ENCODE results near the gene ALPK1.

ALPK1 gene

GRCh38 chr4:112328734-112329130, 31.6 kb downstream of the ALPK1 start:
- H3K4me3 ChIP-seq (ENCODE audit: control insufficient read depth, low read depth, low read length) = no peak overlapping the region
- TF ChIP-seq, protein P1, sequence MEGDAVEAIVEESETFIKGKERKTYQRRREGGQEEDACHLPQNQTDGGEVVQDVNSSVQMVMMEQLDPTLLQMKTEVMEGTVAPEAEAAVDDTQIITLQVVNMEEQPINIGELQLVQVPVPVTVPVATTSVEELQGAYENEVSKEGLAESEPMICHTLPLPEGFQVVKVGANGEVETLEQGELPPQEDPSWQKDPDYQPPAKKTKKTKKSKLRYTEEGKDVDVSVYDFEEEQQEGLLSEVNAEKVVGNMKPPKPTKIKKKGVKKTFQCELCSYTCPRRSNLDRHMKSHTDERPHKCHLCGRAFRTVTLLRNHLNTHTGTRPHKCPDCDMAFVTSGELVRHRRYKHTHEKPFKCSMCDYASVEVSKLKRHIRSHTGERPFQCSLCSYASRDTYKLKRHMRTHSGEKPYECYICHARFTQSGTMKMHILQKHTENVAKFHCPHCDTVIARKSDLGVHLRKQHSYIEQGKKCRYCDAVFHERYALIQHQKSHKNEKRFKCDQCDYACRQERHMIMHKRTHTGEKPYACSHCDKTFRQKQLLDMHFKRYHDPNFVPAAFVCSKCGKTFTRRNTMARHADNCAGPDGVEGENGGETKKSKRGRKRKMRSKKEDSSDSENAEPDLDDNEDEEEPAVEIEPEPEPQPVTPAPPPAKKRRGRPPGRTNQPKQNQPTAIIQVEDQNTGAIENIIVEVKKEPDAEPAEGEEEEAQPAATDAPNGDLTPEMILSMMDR (IDR thresholded peaks at IDR 0.05; ENCODE audit: control insufficient read depth, insufficient read depth, low read depth, low read length, missing control alignments) = no peak
- DNase-seq (ENCODE audit: low read depth) = no peak

DNA sequence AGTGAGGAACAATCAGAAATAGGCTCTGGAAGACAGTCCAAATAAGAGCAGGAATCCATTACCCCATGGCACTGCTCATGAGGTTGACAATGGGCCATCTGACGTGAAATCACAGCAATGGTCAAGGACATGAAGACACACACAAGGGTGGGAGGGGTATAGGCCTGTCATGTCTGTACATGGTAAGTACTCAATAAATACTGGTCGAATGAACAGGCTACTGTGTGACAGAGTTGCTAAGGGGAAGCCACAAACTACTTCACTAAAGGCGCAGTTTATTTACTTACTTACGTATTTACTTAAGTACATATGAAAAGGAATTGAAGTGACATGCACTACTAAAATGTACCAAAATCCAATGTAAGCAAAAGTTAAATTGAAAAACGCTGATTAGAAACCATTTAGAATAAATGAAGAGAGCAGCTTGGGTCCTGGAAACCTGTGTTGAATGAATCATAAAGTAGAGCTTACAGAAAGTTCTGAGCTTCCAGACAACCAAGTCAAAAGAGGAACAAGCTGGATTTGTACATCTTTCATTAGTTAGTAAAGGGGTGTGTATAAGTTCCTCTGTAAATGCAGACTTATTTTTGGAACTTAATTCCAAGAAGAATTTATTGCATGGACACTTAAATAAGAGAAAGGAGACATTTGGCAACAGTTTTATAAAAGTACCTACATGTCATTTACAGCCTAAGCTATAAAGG, 32.7 kb downstream of the ALPK1 start:
- no peak overlapping the region for H3K4me3 ChIP-seq (ENCODE audit: control insufficient read depth, low read depth, low read length)
- DNase-seq (ENCODE audit: low read depth) = no peak
- TF ChIP-seq, protein P1 (IDR thresholded peaks at IDR 0.05; ENCODE audit: control insufficient read depth, insufficient read depth, low read depth, low read length, missing control alignments) = no peak

DNA sequence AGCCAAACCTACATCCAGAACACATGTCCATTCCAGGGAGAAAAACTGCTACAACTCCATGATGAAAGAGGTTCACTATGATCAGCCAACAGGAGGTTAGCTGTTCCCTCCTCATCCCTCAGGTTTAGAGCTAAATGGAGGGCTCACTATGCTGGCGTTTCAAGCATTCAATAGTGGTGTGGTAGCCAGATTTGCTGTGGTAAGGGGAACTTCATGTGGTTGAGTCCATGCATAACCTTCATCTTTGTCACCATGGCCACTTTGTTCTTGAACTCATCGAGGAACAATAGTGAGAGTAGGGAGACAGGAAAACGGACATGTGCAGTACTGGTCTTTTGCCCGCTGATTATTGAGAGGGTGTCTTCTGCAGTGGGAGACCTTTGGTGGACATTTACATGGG, 33.8 kb downstream of the ALPK1 start:
- no peak overlapping the region for H3K4me3 ChIP-seq (ENCODE audit: control insufficient read depth, low read depth, low read length)
- no peak for DNase-seq (ENCODE audit: low read depth)

GRCh38 chr4:112332398-112332797, 35.2 kb downstream of the ALPK1 start:
- DNase-seq (ENCODE audit: low read depth) = no peak
- H3K4me3 ChIP-seq (ENCODE audit: control insufficient read depth, low read depth, low read length) = no peak overlapping the region
- TF ChIP-seq, protein P1 (IDR thresholded peaks at IDR 0.05; ENCODE audit: control insufficient read depth, insufficient read depth, low read depth, low read length, missing control alignments) = no peak

More for the DNA sequence above, 33.8 kb downstream of the ALPK1 start:
- TF ChIP-seq, protein P1 (IDR thresholded peaks at IDR 0.05; ENCODE audit: control insufficient read depth, insufficient read depth, low read depth, low read length, missing control alignments) = no peak

DNA sequence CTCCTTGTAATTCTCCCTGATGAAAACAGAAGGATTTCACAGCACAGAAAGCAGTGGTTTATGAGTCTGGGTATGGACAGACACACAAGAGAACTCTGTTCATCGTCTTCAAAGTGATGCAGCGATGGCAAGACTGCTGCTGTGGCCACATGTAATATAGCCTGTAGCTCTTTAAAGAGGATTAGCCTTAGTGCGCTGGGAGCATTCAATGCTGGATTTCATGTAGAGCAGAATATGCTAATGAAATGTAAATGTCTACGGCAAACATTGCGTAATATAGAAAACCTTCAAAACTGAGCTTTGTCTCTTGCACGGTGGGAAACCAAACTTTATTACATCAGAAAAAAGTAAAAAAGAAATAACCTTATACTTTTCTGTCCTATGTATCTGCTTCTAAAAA, 42.9 kb downstream of the ALPK1 start:
- H3K4me3 ChIP-seq (ENCODE audit: control insufficient read depth, low read depth, low read length) = no peak overlapping the region
- no peak for DNase-seq (ENCODE audit: low read depth)
- TF ChIP-seq, protein P1 (IDR thresholded peaks at IDR 0.05; ENCODE audit: control insufficient read depth, insufficient read depth, low read depth, low read length, missing control alignments) = no peak

DNA sequence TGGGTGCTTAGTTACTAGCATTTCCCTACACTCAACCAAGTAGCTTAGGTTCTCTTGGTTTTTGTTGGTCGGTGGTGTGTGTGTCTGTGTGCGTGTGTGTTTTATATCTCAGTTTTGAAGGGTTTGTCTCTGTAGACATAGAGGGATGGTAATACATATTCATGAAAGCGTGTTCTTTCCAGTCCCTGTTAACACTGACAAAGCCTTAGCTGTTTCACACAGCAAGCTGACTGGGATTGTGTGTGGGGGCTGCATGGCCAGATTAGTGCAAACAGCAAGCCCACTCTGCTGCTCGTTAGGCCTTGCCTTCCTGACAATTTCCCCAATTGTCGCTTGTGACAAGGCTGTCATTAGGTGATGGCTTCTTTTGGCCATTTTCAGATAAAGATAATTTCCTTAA, 43.9 kb downstream of the ALPK1 start:
- TF ChIP-seq, protein P1 (IDR thresholded peaks at IDR 0.05; ENCODE audit: control insufficient read depth, insufficient read depth, low read depth, low read length, missing control alignments) = no peak
- DNase-seq (ENCODE audit: low read depth) = no peak
- no peak overlapping the region for H3K4me3 ChIP-seq (ENCODE audit: control insufficient read depth, low read depth, low read length)
